B cell (primary cell): ENCODE results near the gene TNN. TPM values are rescaled to one million over a fixed set of nuclear protein-coding genes. Genes with fewer than 3 reads are reported as not detected.

ENCODE experiments used
- ATAC-seq: fragments of 200-7000 bp; cut with Tn5 transposase; one replicate; pipeline ENCODE4 v1.10.0; 2021; ENCODE audit warnings: low read depth, mild to moderate bottlenecking, moderate number of reproducible peaks, moderate library complexity
- CTCF ChIA-PET: fragments of 350-600 bp; sonication (Branson Sonifier 250); formaldehyde crosslinking; loops from one replicate; lab custom pipeline; 2021; ENCODE audit warnings: antibody characterized with exemption, inconsistent platforms; lab: Charles Lee
- POLR2A ChIA-PET: fragments of 350-600 bp; sonication (Branson Sonifier 250); formaldehyde crosslinking; loops from one replicate; lab custom pipeline; 2021; ENCODE audit warnings: antibody characterized with exemption; lab: Charles Lee
- DNase-seq: peaks from one replicate; pipeline ENCODE4 v3.0.0; 2013
- H2AFZ ChIP-seq: 2 replicates; pipeline ENCODE4 v1.6.1; 2012; ENCODE audit warnings: mild to moderate bottlenecking, low read depth, low read length; ENCODE audit not compliant: insufficient read depth, poor library complexity, severe bottlenecking
- H3K27ac ChIP-seq, 2 donors: 1 replicate in 1 of 2; 2 replicates in 1 of 2; pipeline ENCODE4 v1.5.1; 2012 to 2013; ENCODE audit warnings: low read length in 2 of 2, mild to moderate bottlenecking in 2 of 2, moderate library complexity in 1 of 2
- H3K27me3 ChIP-seq, 4 experiments: fragments of 200-600 bp in 1 of 4; sonication (generic) in 1 of 4; replicated peaks in 1 of 4; 1 replicate in 2 of 4; 2 replicates in 2 of 4; pipeline versions ENCODE4 v1.6.1 to v1.7.0; 2013 to 2016; ENCODE audit warnings: low read length in 3 of 4, mild to moderate bottlenecking in 2 of 4, mixed read lengths in 1 of 4, moderate library complexity in 1 of 4; ENCODE audit not compliant: insufficient read depth in 4 of 4, control insufficient read depth in 3 of 4; ENCODE audit errors: control extremely low read depth in 1 of 4
- H3K36me3 ChIP-seq, 2 experiments: replicated peaks in 1 of 2; 1 replicate in 1 of 2; 2 replicates in 1 of 2; pipeline versions ENCODE4 v1.6.1 to v1.7.1; 2013; ENCODE audit warnings: low read length in 1 of 2; ENCODE audit not compliant: insufficient read depth in 2 of 2, control insufficient read depth in 1 of 2; ENCODE audit errors: control extremely low read depth in 1 of 2, extremely low read depth in 1 of 2
- H3K4me1 ChIP-seq, 2 donors: fragments of 200-600 bp in 1 of 2; sonication (generic) in 1 of 2; 1 replicate in 1 of 2; 2 replicates in 1 of 2; pipeline versions ENCODE4 v1.5.1 to v1.6.1; 2013 to 2017; ENCODE audit warnings: low read length in 2 of 2; ENCODE audit not compliant: control insufficient read depth in 2 of 2, insufficient read depth in 2 of 2
- H3K4me2 ChIP-seq: replicated peaks from 2 replicates; pipeline ENCODE3; 2012; ENCODE audit warnings: mild to moderate bottlenecking, low read depth, low read length; ENCODE audit not compliant: poor library complexity, severe bottlenecking
- H3K4me3 ChIP-seq, 5 experiments: fragments of 200-600 bp in 1 of 5; sonication (generic) in 1 of 5; 1 replicate in 3 of 5; 2 replicates in 2 of 5; pipeline versions ENCODE4 v1.5.1 to v1.7.0; 2011 to 2016; ENCODE audit warnings: low read length in 4 of 5, mild to moderate bottlenecking in 4 of 5, low read depth in 2 of 5, control low read depth in 1 of 5, moderate library complexity in 1 of 5; ENCODE audit not compliant: insufficient read depth in 1 of 5; ENCODE audit errors: control extremely low read depth in 1 of 5, extremely low read depth in 1 of 5
- H3K79me2 ChIP-seq: fragments of 200-600 bp; sonication (generic); one replicate; pipeline ENCODE4 v1.6.0; 2016; ENCODE audit warnings: low read length; ENCODE audit not compliant: control insufficient read depth, insufficient read depth
- H3K9ac ChIP-seq: fragments of 200-600 bp; sonication (generic); 2 replicates; pipeline ENCODE4 v1.6.1; 2017; ENCODE audit warnings: mild to moderate bottlenecking, low read length, moderate library complexity
- H3K9me3 ChIP-seq, 3 donors: one replicate each; pipeline versions ENCODE4 v1.6.1 to v1.7.1; 2013; ENCODE audit warnings: low read length in 2 of 3; ENCODE audit not compliant: control insufficient read depth in 2 of 3, insufficient read depth in 1 of 3; ENCODE audit errors: control extremely low read depth in 1 of 3
- H4K20me1 ChIP-seq: 2 replicates; pipeline ENCODE4 v1.6.0; 2012; ENCODE audit warnings: mild to moderate bottlenecking, low read length; ENCODE audit not compliant: insufficient read depth, control insufficient read depth, poor library complexity, severe bottlenecking
- H3K27ac Mint-ChIP-seq: one replicate; pipeline ENCODE4 v1.8.0; 2021; ENCODE audit warnings: mixed read lengths
- H3K27me3 Mint-ChIP-seq: one replicate; pipeline ENCODE4 v1.8.0; 2021; ENCODE audit warnings: mixed read lengths
- H3K4me1 Mint-ChIP-seq: one replicate; pipeline ENCODE4 v1.8.0; 2021; ENCODE audit warnings: mixed read lengths
- H3K4me3 Mint-ChIP-seq: one replicate; pipeline ENCODE4 v1.8.0; 2021; ENCODE audit warnings: mixed read lengths
- H3K9me3 Mint-ChIP-seq: one replicate; pipeline ENCODE4 v1.8.0; 2022; ENCODE audit warnings: mixed read lengths; ENCODE audit not compliant: insufficient read depth
- CTCF ChIP-seq: fragments of 200-600 bp; IDR thresholded peaks from one replicate; pipeline ENCODE4 v1.8.0; 2022; ENCODE audit warnings: antibody characterized with exemption, mild to moderate bottlenecking
- EZH2 ChIP-seq: IDR thresholded peaks from 2 replicates; pipeline ENCODE4 v1.6.1; 2012; ENCODE audit warnings: borderline replicate concordance, low read depth, mild to moderate bottlenecking, moderate library complexity, low read length; ENCODE audit not compliant: insufficient read depth, poor library complexity, severe bottlenecking
- WGBS: methylation state at CpG from one replicate; pipeline ENCODE4 v1.1.5; 2013; ENCODE audit warnings: missing lambda C conversion rate; ENCODE audit not compliant: insufficient coverage; 5-methylcytosine and 5-hydroxymethylcytosine counted together
- intact Hi-C: fragments of 100-400 bp; cut with micrococcal nuclease; formaldehyde crosslinking; loops from one replicate; pipeline ENCODE4 v1.10.0; 2022
- polyA minus RNA-seq: library from RNA; depleted of rRNA, polyadenylated mRNA; stranded (reverse); fragments of >200 nt; gene quantifications from 2 replicates; pipeline ENCODE4 v1.2.3, GENCODE V29; 2012
- polyA plus RNA-seq: library from polyadenylated mRNA; depleted of rRNA; stranded (reverse); fragments of >200 nt; gene quantifications from 2 replicates; pipeline ENCODE4 v1.2.3, GENCODE V29; 2012
- total RNA-seq, 2 donors: library from RNA; stranded (reverse); fragments of 120-200 nt in 1 of 2; gene quantifications; 1 replicate in 1 of 2; 2 replicates in 1 of 2; pipeline versions ENCODE4 v1.2.3 to v1.2.4, GENCODE V29; 2013 to 2022

Gene TNN
- not detected in 2 replicates for total RNA-seq
- 0.09 TPM for total RNA-seq (2013)
- polyA plus RNA-seq, result not detected in 2 replicates
- 0.17 TPM in 1 of 2 replicates, not detected in the other for polyA minus RNA-seq

DNA sequence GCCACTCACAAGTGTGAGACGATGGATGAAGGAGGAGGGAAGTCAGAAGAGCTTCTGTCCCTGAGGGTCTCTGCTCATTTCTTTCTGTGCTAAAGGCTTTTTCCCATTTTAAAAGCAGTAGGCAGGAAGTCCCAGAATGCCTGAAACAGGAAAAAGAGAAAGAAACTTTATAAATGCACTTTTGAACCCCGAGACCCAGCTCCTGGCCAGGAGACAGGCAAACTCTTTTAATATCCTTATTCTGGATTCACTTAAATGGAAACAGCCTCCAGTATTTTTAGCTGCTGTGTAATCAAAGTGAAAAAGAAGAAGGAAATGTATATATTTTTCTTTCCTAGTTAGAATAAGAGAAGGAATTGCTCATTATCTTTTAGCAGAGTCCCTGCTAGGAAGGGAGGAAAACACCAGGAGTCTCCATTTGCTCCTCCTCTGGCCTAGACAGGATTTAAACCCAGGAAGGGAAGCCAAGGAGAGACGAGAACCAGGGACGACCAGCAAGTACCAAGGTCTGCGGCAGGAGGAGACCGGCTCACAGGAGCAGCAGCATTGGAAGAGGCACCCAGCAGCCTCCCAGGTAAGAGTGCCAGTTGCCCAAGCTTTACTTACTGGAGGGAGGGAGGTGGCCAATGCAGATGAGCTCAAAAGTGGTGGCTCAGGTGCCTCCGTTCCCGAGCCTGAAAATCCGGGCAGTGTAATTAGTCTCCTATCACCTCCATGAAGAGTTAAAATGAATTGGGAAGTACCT is at the start of gene TNN:
TNN (plus strand) TSS at position 472 of the 745 bp plus-strand sequence. CDS start 9,586 bp downstream, outside the sequence.
- DNase-seq (no peak), ATAC-seq (no peak)
- no peaks in the 10 kb centered on the region for H3K79me2 ChIP-seq
- H3K9ac ChIP-seq, result no peak within 1 kb of the TSS
- Mint-ChIP-seq H3K27ac (no peak within 1 kb of the TSS), H3K4me3 (no peak within 1 kb of the TSS), H3K4me1 (peaks cover 6% of the 10 kb centered on the region), H3K9me3 (no peaks in the 10 kb centered on the region), H3K27me3 (peaks cover 36% of the 10 kb centered on the region)
- peaks cover 0 to 15% (median 3%) of the 10 kb centered on the region in 4 experiments for H3K27me3 ChIP-seq
- H2AFZ ChIP-seq, result no peak within 1 kb of the TSS
- H3K4me3 ChIP-seq, result no peak within 1 kb of the TSS
- no peaks in the 10 kb centered on the region for H3K36me3 ChIP-seq
- intact Hi-C loops, result no loop called here
- no peak for TF ChIP-seq EZH2
- TF ChIP-seq CTCF, result no peak
- CTCF ChIA-PET, result interaction anchor here (0.8 kb wide), 1 partner anchor 79 kb away, joined by 5 read pairs; no protein-coding TSS in a partner anchor
- H3K4me1 ChIP-seq, result peaks cover 3 to 5% of the 10 kb centered on the region in 2 donors
- H3K27ac ChIP-seq, result no peak within 1 kb of the TSS
- no peak within 1 kb of the TSS for H3K4me2 ChIP-seq
- 95% methylated on average over 4 of the region's 9 CpGs for WGBS
- POLR2A ChIA-PET, result no interaction called here
- no peaks in the 10 kb centered on the region for H3K9me3 ChIP-seq
- H4K20me1 ChIP-seq, result no peaks in the 10 kb centered on the region

GRCh38 chr1:175019524-175019923 is 48.1 kb upstream of the TNN start:
- ChIA-PET CTCF (no interaction called here), POLR2A (no interaction called here)
- 100% methylated on average over 1 of the region's 3 CpGs for WGBS
- intact Hi-C loops, result no loop called here
- H3K27ac ChIP-seq, result no peak overlapping the region
- no peak overlapping the region for H2AFZ ChIP-seq
- no peak overlapping the region for H3K4me2 ChIP-seq
- DNase-seq, result no peak
- Mint-ChIP-seq H3K27me3 (no peaks in the 10 kb centered on the region), H3K4me3 (no peak overlapping the region), H3K4me1 (peaks cover 29% of the 10 kb centered on the region), H3K27ac (no peak overlapping the region), H3K9me3 (peaks cover under 1% of the 10 kb centered on the region)
- H3K27me3 ChIP-seq, result no peaks in the 10 kb centered on the region
- H3K9ac ChIP-seq, result no peak overlapping the region
- peaks cover 0 to 5% (median 1%) of the 10 kb centered on the region in 3 donors for H3K9me3 ChIP-seq
- peaks cover 24% of the 10 kb centered on the region for H3K79me2 ChIP-seq
- H4K20me1 ChIP-seq, result no peaks in the 10 kb centered on the region
- H3K36me3 ChIP-seq, result peaks cover 0 to 42% of the 10 kb centered on the region in 2 experiments
- H3K4me3 ChIP-seq, result no peak overlapping the region
- TF ChIP-seq CTCF, result no peak
- no peak for TF ChIP-seq EZH2
- H3K4me1 ChIP-seq, result peaks cover 10 to 15% of the 10 kb centered on the region in 2 donors
- no peak for ATAC-seq
